Transverse colon (tissue), 3 donors: ENCODE measurements around the gene CLASP2.

ENCODE experiments used
- CTCF ChIP-seq, 5 experiments: fragments of 200-600 bp in 3 of 5; fragments of 450-650 bp in 2 of 5; sonication (generic) in 3 of 5; IDR thresholded peaks; 1 replicate in 2 of 5; 2 replicates in 3 of 5; pipeline ENCODE4 v1.5.1; 2016 to 2017; ENCODE audit warnings: antibody characterized with exemption in 5 of 5, inconsistent platforms in 3 of 5, mild to moderate bottlenecking in 2 of 5, moderate library complexity in 1 of 5
- POLR2A ChIP-seq: fragments of 450-650 bp; IDR thresholded peaks from one replicate; pipeline ENCODE4 v1.6.1; 2016; ENCODE audit warnings: antibody characterized with exemption, mild to moderate bottlenecking, moderate library complexity

- TF ChIP-seq CTCF (IDR thresholded peaks at IDR 0.05) (no peak), POLR2A (no peak)
These were observed 497 bp upstream of the CLASP2 start for GRCh38 chr3:33718595-33718907.
